Suprapubic skin (tissue), 4 donors: ENCODE data around the gene MEAK7. TPM values are rescaled to one million over a fixed set of nuclear protein-coding genes. Genes with fewer than 3 reads are reported as not detected.

ENCODE experiments used
- DNase-seq, 2 donors: peaks; one replicate each; pipeline ENCODE4 v3.0.0-alpha.2; 2019; ENCODE audit warnings: low spot score in 2 of 2
- H3K27ac ChIP-seq: fragments of 200-600 bp; sonication (generic); one replicate; pipeline ENCODE4 v1.5.1; 2019
- H3K27me3 ChIP-seq: fragments of 200-600 bp; sonication (generic); one replicate; pipeline ENCODE4 v1.5.1; 2019
- H3K36me3 ChIP-seq: fragments of 200-600 bp; sonication (generic); one replicate; pipeline ENCODE4 v1.5.1; 2019
- H3K4me1 ChIP-seq: fragments of 200-600 bp; sonication (generic); one replicate; pipeline ENCODE4 v1.5.1; 2019
- H3K4me3 ChIP-seq: fragments of 200-600 bp; sonication (generic); one replicate; pipeline ENCODE4 v1.5.1; 2019; ENCODE audit warnings: mild to moderate bottlenecking
- H3K9me3 ChIP-seq: fragments of 200-600 bp; sonication (generic); one replicate; pipeline ENCODE4 v1.5.1; 2019
- EP300 ChIP-seq: sonication (generic); formaldehyde crosslinking; IDR thresholded peaks from one replicate; pipeline ENCODE4 v1.6.1; 2017; ENCODE audit warnings: antibody characterized with exemption
- POLR2A ChIP-seq, 2 donors: fragments of 450-650 bp; IDR thresholded peaks; one replicate each; pipeline ENCODE4 v1.6.1; 2017; ENCODE audit warnings: antibody characterized with exemption in 2 of 2, mild to moderate bottlenecking in 2 of 2, moderate library complexity in 2 of 2
- POLR2AphosphoS5 ChIP-seq, 3 donors: sonication (generic); formaldehyde crosslinking; IDR thresholded peaks; one replicate each; pipeline ENCODE4 v1.6.1; 2017; ENCODE audit warnings: antibody characterized with exemption in 3 of 3
- WGBS: methylation state at CpG from one replicate; pipeline ENCODE4 v1.1.5; 2018; 5-methylcytosine and 5-hydroxymethylcytosine counted together
- total RNA-seq, 4 donors: library from RNA; depleted of rRNA; stranded (reverse); fragments of >200 nt; gene quantifications; one replicate each; pipeline ENCODE4 v1.1.0, GENCODE V29; 2016
- TF ChIP-seq, protein P1 (sequence below), 2 donors: fragments of 200-600 bp in 1 of 2; fragments of 450-650 bp in 1 of 2; sonication (generic) in 1 of 2; IDR thresholded peaks; one replicate each; pipeline ENCODE4 v1.5.1; 2016 to 2019; ENCODE audit warnings: antibody characterized with exemption in 2 of 2, mild to moderate bottlenecking in 1 of 2, moderate library complexity in 1 of 2

Gene MEAK7
- total RNA-seq, 4 donors from 2014 or later = 9.2 to 17.9 (median 13.6) TPM

DNA sequence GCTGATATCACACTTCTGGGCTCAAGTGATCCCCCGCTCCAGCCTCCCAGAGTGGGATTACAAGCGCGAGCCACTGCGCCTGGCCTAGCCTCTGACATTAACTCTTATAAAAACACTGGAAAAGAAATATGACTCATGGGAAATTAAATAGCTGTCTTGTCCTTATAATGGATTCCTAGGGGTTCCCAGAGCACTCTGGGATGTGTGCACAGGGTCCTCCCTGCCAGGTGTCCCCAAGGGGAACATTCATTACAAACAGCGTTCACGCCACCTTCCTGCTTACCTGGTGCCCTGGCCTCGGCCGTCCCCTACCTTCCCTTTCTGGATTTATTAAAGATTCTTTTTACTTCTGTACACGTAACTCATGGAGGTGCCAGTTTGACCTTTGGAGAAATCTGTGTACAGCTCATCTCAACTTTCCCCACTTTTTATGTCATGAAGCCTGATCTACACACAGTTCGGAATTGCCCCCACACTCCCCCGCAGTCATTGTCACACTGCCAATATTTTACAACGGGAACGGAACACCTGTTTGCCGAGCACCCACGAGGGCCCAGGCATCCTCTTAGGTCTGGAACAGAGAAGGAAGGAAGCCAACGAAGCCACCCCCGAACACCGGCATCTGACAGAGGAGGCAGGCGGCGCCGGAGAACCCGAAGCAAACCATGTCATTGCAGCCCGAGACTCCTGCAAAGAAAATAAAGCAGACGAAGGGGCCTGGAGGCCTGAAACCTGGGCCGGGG is 39.7 kb upstream of the MEAK7 start:
- Histone ChIP-seq H3K4me3 (no peak overlapping the region), H3K27me3 (peaks cover 22% of the 10 kb centered on the region), H3K9me3 (no peaks in the 10 kb centered on the region), H3K36me3 (no peaks in the 10 kb centered on the region), H3K4me1 (no peaks in the 10 kb centered on the region), H3K27ac (no peak overlapping the region)
- 54% methylated on average over 24 of the region's 25 CpGs for WGBS
- no peak for DNase-seq
- TF ChIP-seq POLR2A (IDR thresholded peaks at IDR 0.05) (no peak), POLR2AphosphoS5 (IDR thresholded peaks at IDR 0.05) (no peak), EP300 (no peak)
- TF ChIP-seq, protein P1, sequence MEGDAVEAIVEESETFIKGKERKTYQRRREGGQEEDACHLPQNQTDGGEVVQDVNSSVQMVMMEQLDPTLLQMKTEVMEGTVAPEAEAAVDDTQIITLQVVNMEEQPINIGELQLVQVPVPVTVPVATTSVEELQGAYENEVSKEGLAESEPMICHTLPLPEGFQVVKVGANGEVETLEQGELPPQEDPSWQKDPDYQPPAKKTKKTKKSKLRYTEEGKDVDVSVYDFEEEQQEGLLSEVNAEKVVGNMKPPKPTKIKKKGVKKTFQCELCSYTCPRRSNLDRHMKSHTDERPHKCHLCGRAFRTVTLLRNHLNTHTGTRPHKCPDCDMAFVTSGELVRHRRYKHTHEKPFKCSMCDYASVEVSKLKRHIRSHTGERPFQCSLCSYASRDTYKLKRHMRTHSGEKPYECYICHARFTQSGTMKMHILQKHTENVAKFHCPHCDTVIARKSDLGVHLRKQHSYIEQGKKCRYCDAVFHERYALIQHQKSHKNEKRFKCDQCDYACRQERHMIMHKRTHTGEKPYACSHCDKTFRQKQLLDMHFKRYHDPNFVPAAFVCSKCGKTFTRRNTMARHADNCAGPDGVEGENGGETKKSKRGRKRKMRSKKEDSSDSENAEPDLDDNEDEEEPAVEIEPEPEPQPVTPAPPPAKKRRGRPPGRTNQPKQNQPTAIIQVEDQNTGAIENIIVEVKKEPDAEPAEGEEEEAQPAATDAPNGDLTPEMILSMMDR (IDR thresholded peaks at IDR 0.05) = no peak

DNA sequence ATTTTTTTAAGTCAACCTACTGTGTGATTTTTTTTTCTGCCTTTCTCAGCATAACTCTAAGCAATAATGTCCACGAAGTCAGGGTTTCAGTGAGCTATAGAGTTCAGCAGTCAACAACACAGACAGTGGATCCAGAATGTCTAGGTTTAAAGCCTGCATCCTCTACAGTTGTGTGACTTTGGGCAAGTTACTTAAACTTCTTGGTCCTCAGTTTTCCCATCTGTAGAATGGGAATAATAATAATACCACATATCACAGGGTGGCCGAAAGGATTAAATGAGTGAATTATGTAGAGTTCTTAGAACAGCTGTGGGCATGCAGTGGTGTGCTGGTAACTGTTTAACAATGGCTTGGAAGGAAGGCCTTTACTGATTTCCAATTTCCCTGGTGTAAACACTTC is 38.8 kb upstream of the MEAK7 start:
- H3K4me3 ChIP-seq = no peak overlapping the region
- DNase-seq = no peak

DNA sequence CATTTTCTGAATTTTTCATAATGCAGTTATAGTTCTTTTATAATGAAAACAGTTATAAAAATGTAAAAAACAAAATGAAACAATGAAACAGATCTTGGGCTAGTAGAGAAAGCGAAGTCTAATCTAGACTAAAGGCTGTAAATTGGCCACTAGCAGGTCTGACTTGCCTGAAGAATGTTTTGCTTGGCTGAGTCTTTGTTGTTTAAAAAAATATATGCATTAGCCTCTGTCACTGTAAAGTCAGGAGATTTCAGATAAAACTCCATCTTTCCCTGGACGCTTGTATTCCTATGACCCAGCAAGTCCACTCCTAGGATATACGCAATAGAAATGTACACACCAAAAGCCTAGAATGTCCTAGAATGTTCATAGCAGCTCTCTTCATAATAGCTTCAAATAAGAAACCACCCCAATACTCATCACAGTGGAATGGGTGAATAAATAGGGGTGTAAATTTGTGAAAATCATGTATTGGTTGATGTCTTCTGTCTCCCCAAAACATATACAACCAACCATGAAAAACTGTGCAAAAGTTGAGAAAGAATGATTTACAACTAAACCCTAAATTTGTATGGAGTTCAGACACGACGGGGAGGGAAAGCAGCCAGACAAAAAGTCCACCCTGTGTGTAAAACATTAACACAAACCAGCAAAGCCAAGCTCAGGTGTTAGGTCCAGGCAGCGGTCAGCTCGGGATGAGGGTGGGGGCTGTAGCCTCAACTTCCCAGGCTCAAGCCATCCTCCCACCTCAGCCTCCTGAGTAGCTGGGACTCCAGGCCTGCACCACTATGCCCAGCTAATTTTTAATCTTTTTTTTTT is 37.7 kb upstream of the MEAK7 start:
- DNase-seq = no peak
- no peaks in the 10 kb centered on the region for H3K4me1 ChIP-seq
- no peak overlapping the region for H3K27ac ChIP-seq
- no peaks in the 10 kb centered on the region for H3K36me3 ChIP-seq
- H3K9me3 ChIP-seq = no peaks in the 10 kb centered on the region
- peaks cover 22% of the 10 kb centered on the region for H3K27me3 ChIP-seq
- no peak overlapping the region for H3K4me3 ChIP-seq
- WGBS = 89% methylated on average over 7 of the region's 7 CpGs
- TF ChIP-seq, protein P1 (IDR thresholded peaks at IDR 0.05) = no peak
- TF ChIP-seq EP300 (no peak), POLR2AphosphoS5 (IDR thresholded peaks at IDR 0.05) (no peak), POLR2A (IDR thresholded peaks at IDR 0.05) (no peak)

More for the DNA sequence above, 38.8 kb upstream of the MEAK7 start:
- WGBS = 92% methylated on average over 2 of the region's 2 CpGs
- Histone ChIP-seq H3K27me3 (peaks cover 22% of the 10 kb centered on the region), H3K27ac (no peak overlapping the region), H3K4me1 (no peaks in the 10 kb centered on the region), H3K36me3 (no peaks in the 10 kb centered on the region), H3K9me3 (no peaks in the 10 kb centered on the region)
- no peak for TF ChIP-seq POLR2A (IDR thresholded peaks at IDR 0.05)
- TF ChIP-seq EP300 = no peak
- TF ChIP-seq, protein P1 (IDR thresholded peaks at IDR 0.05) = no peak
- no peak for TF ChIP-seq POLR2AphosphoS5 (IDR thresholded peaks at IDR 0.05)

DNA sequence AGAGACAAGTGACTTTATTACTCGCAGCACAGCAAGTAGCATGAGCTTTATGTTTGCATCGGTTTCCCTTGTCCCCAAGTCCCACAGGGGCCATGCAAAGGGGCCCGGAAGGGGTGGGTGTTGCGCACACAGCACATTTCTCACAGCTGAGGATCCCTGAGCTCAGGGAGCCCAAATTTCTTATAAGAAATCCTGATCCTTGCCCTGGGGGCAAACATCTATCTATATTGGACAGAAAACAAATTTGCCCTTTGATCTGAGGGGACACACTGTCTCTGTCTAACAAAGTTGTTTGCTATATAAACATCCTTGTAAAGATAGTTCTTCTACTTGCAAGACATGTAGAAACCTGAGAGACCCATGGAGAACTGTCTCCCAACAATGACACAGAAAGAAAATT is 35.7 kb upstream of the MEAK7 start:
- no peak overlapping the region for H3K27ac ChIP-seq
- no peaks in the 10 kb centered on the region for H3K4me1 ChIP-seq
- H3K4me3 ChIP-seq = no peak overlapping the region
- no peaks in the 10 kb centered on the region for H3K9me3 ChIP-seq
- no peak for DNase-seq
- no peaks in the 10 kb centered on the region for H3K36me3 ChIP-seq
- 94% methylated on average over 4 of the region's 4 CpGs for WGBS
- TF ChIP-seq EP300 (no peak), POLR2A (IDR thresholded peaks at IDR 0.05) (no peak), POLR2AphosphoS5 (IDR thresholded peaks at IDR 0.05) (no peak)
- TF ChIP-seq, protein P1 (IDR thresholded peaks at IDR 0.05) = no peak
- peaks cover 8% of the 10 kb centered on the region for H3K27me3 ChIP-seq

DNA sequence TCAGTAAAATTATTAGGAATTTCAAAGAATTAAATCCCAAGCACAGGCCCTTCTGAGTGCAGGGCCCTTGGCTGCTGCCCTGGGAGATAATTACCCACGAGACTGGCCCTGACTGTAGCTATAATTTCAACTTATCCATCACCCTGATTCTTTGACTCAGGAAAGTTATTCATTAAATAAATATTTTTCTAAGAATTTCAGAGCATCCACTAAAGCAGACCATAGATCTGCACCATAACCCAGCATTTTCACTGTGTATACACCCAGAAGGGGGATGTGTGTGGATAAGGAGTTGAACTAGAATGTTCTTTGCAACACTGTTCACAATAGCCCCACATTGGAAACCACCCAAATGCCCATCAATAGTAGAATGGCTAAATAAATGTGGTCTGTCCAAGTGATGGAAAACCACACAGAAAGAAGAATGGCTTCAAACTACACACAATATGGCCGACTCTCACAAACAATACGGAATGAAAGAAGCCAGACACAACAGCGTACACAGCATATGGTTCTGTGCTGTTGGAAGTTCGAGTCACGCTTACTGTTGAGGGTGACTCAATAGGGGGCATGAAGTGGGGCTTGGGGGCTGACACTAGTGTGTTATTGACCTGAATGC is 33.9 kb upstream of the MEAK7 start:
- TF ChIP-seq EP300 = no peak
- TF ChIP-seq POLR2A (IDR thresholded peaks at IDR 0.05) = no peak
- TF ChIP-seq POLR2AphosphoS5 (IDR thresholded peaks at IDR 0.05) = no peak
- TF ChIP-seq, protein P1 (IDR thresholded peaks at IDR 0.05) = no peak
- Histone ChIP-seq H3K27ac (no peak overlapping the region), H3K27me3 (no peaks in the 10 kb centered on the region), H3K36me3 (no peaks in the 10 kb centered on the region), H3K9me3 (no peaks in the 10 kb centered on the region), H3K4me1 (peaks cover 1% of the 10 kb centered on the region), H3K4me3 (no peak overlapping the region)
- 94% methylated on average over 6 of the region's 6 CpGs for WGBS
- no peak for DNase-seq
